Measurements from ENCODE around the gene CTNNBL1. TPM values are rescaled to one million over a fixed set of nuclear protein-coding genes. Genes with fewer than 3 reads are reported as not detected.
"Not testable (repeated sequence)": the region's sequence is repeated elsewhere in the genome, so short reads cannot be mapped to it uniquely, and the experiment has no call there.

CTNNBL1 gene, protein sequence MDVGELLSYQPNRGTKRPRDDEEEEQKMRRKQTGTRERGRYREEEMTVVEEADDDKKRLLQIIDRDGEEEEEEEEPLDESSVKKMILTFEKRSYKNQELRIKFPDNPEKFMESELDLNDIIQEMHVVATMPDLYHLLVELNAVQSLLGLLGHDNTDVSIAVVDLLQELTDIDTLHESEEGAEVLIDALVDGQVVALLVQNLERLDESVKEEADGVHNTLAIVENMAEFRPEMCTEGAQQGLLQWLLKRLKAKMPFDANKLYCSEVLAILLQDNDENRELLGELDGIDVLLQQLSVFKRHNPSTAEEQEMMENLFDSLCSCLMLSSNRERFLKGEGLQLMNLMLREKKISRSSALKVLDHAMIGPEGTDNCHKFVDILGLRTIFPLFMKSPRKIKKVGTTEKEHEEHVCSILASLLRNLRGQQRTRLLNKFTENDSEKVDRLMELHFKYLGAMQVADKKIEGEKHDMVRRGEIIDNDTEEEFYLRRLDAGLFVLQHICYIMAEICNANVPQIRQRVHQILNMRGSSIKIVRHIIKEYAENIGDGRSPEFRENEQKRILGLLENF
- total RNA-seq: 63.4 TPM
- long read RNA-seq, transcript CTNNBL1-201 (16 exons, 1,925 nt): major isoform, 79 of 98 reads
- long read RNA-seq, partial matches to known transcripts: 9 of 98 reads
- long read RNA-seq, other reads (novel, unspliced or antisense): 10 of 98 reads

DNA sequence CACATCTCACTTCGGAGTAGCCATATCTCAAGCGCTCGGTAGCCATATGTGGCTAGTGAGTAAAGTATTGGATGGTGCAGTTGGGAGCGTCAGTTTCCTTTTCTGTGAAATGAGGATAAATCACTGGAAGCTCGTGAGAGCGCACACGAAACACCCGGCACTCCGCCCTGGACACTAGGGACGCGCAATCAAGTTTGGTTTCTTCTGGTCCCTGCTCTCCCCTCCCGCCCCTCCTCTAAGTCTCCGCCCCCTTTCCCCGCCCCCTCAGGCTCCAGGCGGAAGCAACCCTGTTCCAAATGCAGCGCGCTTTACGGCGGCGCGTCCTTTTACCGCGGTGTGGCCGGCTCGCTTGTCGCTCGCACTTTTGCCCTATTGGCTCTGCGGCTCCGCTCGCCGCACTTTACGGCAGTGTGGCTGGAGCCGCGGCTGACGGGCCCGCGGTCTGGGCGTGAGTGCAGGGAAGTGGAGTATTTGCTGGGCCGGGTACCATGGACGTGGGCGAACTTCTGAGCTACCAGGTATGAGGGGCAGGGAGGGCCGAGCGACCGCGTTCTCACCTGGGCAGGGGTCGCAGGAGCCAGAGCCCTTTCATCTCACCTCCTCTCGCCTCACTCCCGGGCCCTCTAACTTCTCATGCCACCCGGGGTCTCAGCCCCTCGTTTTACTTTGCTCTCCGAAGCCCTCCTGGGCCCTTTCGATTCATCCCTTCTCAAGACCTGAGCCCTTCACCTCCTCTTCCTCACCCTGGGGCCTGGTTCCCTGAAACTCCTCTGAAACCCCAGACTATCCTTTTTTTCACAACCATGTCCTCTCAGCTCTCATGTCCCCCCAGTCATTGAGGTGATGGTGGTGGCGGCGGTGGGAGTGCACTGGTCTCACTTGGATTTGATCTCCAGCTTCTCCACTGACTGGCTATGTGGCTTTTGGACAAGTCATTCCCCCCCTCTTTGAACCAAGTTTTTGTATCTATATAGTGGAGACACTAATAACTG, at the start of gene CTNNBL1:
CTNNBL1 (plus strand) TSS at position 396 of the 992 bp plus-strand sequence; CDS start at position 489, 93 bp downstream.
- intact Hi-C loops (cut with micrococcal nuclease): no loop called here
- DNase-seq: peak; percentile 99
- ATAC-seq: peak; percentile 99

DNA sequence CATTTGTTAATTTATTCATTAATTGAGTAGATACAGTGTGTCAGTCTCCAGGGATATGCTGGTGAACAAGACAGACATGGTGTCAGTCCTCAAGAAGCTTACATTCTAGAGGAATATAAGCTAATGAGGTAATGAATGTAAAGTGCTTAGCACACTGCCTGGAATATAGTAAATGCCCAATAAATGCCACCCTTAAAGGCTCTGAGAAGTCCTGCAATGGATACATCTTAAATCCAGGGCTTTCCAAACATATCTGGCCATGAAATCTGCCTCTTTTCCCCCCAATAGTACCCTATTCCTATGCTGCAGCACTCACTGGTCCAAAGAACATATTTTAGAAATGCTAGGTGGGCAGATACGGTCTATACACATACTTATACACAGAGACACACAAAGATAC, 49.2 kb upstream of the CTNNBL1 start:
- ATAC-seq (no peak), DNase-seq (no peak)
- intact Hi-C loops (cut with micrococcal nuclease): no loop called here

DNA sequence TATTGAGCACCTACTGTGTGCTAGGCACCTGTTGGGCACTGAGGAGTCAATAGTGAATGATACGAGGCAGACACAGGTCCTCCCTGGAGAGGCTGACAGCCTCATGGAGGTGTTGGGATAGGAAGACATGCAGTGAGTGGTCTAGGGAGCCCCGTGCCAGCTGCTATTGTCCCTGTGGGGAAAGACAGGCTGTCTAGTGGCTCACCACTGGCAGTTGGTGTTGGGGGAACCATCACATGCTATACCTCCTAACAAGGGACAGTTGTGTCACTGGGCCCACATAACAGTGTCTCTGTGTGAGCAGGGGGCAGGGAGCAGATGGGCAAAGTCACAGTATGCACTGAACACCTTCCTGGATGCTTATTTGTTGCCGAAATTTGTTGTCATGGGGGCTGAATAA, 45.9 kb upstream of the CTNNBL1 start:
- no peak for ATAC-seq
- intact Hi-C loops (cut with micrococcal nuclease): no loop called here
- DNase-seq: no peak

DNA sequence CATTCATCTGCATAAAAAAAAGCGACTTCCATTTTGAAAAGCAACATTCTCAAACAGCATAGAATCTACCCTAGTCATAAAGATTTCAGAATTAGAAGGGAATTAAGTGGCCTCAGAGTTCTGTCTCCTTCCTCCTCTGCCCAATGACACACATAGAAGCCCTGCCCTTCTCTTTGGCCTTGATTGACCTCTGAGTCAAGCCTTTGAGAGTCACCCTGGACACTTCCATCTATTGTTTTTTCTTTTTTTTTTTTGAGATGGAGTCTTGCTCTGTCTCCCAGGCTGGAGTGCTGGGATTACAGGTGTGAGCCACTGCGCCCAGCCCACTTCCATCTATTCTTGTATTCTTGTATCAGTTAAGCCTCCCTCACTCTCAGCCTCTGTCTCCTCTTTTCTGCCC, 44.8 kb upstream of the CTNNBL1 start:
- DNase-seq (no peak), ATAC-seq (peak; percentile 63)
- intact Hi-C loops (cut with micrococcal nuclease): no loop called here

DNA sequence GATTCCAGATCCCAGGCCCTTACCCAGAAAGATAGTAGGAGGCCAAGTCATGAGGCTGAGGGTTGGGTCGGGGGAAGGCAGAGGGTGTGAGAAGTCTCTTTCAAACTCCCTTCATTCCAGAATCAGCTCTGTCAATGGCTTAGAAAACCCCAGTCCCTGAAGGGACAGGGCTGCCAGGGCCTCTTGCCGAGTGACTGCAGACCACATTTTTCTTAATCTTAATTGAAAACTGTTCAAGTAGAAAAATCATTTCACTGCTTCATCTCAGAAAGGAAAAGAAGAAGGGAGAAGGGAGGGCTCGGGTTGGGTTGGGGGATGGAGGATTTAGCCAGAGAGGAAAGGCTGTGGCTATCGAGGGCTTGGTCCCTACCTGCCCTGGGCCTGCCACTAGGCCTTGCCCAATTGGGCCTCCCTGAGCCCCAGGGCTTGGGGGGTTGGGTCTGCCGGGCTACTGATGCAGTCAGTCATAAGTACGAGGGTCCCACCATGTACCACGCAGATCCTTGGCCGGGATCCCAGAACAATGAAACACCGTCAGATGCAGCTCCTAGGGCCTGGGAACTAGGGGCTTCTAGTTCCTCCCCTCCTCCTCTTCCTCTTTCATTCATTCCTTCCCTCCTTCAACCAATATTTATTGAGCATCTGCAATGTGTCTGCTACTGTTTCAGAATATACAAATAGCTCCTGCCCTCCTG, 44.0 kb upstream of the CTNNBL1 start:
- ATAC-seq (no peak), DNase-seq (no peak)
- intact Hi-C loops (cut with micrococcal nuclease): no loop called here

DNA sequence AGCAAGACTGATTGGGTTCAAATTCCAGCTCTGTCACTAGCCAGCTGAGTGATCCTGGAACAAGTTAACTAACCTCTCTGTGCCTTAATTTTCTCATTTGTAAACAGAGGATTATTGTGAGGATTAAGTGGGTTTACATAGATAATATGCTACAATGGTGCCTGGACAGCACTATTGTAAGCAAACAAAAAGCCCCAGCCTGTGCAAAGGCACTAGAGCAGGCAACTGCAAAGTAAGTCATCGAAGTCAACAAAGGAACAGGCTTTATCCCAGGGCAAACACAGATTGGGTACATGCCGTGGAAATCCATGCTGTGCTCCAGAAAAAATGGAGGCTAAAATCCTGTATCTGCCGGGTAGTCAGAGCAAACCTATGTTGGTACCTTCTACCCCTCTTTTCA, 43.2 kb upstream of the CTNNBL1 start:
- no peak for DNase-seq
- intact Hi-C loops (cut with micrococcal nuclease): no loop called here
- ATAC-seq: no peak

DNA sequence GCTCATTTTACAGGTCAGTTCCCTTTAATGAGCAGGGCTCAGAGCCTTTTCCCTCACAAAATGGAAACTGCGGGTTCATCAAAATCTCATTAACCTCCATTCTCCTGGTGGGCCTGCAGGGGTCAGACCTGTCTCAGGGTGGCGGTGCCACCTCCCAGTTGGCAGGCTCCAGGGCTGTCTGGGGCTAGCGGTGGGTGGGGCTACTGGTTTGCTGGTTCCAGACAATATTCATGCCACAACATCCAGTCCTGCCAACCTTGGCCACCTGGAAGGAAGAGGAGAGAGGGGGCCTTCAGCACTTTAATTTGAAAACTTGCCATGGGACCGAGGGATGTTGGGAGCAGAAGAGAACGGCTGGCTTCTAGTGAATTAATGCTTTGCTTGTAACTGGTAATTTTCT, 41.9 kb upstream of the CTNNBL1 start:
- peak; percentile 91 for ATAC-seq
- intact Hi-C loops (cut with micrococcal nuclease): no loop called here
- peak; percentile 68 for DNase-seq

DNA sequence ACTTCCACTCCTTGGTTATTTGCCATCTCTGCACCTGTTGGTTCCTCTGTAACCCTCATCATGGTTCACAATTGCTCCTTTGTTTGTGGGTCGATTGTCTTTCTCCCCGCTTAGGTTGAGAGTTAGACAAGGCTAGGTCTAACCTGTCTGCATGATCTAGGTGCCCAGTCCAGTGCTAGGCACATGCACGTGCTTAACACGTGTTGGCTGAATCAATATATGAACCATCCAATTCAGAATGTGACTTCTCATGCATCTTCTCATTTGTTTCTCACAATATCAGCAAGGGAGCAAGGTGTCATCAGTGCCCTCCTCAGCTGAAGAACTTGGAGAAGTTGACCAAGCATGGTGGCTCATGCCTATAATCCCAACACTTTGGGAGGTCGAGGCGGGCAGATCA, 36.9 kb upstream of the CTNNBL1 start:
- intact Hi-C loops (cut with micrococcal nuclease): no loop called here

DNA sequence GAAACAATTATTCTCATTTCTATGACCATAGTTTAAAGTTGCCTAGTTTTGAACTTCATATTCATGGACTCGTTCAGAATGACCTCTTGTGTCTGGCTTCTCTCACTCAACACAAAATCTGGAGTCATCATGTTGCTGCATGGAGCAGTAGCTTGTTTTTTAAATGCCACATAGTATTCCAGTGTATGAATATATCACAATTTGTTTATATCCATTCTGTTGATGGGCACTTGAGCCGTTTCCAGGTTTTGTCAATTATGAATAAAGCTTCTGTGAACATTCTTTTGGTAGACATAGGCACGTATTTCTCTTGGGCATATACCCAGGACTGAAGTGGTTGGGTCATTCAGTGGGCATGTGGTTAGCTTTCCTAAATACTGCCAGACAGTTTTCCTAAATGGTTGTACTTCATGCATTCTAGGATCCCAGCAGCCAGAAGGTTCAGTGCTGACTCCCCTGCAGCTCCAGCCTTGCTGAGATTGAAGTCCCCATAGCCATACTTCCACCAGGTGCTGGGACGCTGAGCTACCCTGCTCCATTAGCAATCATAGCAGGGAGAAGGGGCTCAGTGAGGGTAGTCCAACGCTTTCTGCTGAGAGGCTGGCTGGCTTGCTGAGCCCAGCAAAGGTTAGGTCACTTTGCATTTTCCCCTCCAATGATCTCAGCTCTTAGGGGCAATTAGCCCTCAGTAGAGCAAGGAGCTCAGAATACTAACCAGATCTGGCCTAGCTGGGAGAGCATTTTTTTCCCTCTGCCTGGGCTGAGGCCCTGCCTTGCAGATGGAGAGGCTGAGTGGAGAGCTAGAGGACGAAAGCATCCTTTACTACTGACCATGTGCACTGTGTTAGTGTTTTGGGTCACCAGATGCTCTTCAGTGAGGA, 35.7 kb upstream of the CTNNBL1 start:
- intact Hi-C loops (cut with micrococcal nuclease): no loop called here
- ATAC-seq (peak; percentile 52), DNase-seq (no peak)

More for the DNA sequence above, 36.9 kb upstream of the CTNNBL1 start:
- ATAC-seq: no peak
- no peak for DNase-seq

DNA sequence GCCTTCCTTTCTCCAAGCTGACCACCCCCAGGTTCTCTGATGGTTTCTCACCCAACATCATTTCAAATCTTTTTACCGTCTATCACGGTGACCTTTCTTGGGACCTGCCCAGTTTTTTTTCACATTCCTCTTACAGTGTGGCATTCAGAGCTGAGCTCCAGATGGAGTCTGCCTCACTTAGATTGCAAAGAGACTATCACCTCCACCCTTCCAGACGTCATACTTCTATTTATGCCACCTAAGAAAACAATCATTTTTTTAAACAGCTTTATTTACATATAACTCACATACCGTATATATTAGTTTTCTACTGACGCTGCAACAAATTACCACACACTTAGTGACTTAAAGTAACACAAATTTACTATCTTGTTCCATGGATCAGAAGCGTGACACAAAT, 32.3 kb upstream of the CTNNBL1 start:
- ATAC-seq: no peak
- DNase-seq: no peak
- intact Hi-C loops (cut with micrococcal nuclease): no loop called here

DNA sequence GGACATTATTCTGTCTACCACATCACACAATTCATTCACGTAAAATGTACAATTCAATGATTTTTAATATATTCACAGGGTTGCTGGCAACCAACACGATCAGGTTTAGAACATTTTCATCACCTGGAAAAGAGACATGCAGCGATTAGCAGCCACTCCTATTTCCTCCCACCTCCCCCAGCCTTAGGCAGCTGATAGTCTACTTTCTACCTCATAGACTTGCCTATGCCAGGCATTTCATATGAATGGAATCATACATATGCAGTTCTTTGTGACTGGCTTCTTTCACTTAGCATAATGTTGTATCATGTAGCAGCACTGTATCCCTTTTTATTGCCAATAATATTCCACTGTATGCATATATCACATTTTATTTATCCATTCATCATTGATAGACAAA, 31.5 kb upstream of the CTNNBL1 start:
- no peak for ATAC-seq
- DNase-seq: no peak
- intact Hi-C loops (cut with micrococcal nuclease): no loop called here

DNA sequence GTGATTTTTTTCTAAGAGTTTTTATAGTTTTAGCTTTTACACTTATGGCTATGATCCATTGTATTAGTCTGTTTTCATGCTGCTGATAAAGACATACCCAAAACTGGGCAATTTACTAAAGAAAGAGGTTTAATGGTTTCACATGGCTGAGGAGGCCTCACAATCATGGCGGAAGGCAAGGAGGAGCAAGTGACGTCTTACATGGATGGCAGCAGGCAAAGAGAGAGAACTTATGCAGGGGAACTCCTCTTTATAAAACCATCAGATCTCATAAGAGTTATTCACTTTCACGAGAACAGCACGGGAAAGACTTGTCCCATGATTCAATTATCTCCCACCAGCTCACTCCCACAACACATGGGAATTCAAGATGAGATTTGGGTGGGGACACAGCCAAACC, 29.2 kb upstream of the CTNNBL1 start:
- ATAC-seq; intact Hi-C loops (cut with micrococcal nuclease); DNase-seq: not testable (repeated sequence)

DNA sequence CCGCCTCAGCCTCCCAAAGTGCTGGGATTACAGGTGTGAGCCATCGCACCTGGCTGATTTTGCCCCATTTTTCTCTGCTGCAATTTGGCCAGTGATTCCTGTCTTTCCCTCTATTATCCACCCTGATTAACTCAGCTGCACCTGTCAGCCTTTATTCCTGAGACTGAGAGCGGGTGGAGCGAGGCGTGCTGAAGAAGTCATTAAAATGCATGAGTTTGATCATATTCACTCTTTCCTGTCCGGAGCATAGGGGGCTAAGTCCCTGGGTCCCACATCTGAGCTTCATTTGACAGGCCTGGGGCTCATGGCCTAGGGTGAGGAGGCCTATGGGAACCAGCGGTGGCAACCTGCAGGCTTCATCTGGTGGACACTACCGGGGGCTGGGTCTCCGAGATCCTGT, 25.7 kb upstream of the CTNNBL1 start:
- ATAC-seq (no peak), DNase-seq (no peak)
- intact Hi-C loops (cut with micrococcal nuclease): no loop called here

DNA sequence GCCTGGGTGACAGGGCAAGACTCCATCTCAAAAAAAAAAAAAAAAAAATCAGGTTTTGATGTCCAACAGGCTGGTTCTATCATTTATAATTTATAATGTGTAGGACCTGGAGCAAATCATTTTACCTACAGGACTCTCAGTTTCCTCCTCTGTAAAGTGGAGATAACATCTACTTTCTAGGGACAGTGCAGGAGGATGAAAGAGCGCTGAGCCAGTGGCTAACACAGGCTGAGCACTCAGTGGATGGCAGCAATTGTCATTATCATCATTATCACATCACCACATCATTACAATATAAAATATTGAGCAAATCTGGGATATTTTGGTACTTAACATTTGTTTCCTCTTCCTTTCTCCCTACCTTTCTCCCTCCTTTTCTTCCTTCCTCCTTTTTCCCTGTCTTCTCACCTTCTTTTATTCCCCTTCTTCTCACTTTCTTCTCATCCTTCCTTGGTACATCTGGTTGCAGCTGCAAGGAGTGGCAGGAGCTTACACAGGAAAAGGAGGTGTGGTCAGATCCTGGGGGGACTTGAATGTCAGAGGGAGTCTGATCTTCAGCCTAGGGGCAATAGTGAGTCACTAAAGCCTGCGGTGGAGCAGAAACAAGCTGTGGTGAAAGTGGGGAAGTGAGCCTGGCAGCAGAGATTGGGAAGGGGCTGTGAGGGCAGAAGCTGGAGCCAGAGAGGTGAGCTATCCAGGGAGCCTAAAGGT, 24.6 kb upstream of the CTNNBL1 start:
- DNase-seq (no peak), ATAC-seq (no peak)
- intact Hi-C loops (cut with micrococcal nuclease): no loop called here

DNA sequence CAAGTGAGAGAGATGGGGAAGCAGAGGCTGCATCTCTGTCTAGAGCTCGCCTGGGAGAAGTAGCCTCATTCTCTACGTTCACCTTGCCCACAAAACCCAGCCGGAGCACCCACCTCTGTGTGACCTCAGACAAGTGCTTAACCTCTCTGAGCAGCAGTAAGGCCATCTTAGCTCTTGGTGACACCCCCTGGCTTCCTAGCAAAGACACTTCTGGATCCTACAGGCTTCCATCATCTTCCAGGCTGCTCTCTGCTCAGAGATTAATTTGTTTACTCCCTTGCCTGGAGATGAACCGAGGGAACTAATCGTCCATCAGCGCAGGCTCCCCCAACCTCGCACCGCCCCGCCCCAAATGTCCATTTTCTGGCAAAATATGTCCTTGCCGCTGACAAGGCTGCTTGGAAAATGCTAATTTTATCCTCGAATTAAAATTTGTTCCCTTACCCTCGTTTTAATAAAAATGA, 24.0 kb upstream of the CTNNBL1 start:
- DNase-seq (no peak), ATAC-seq (no peak)
- intact Hi-C loops (cut with micrococcal nuclease): no loop called here

DNA sequence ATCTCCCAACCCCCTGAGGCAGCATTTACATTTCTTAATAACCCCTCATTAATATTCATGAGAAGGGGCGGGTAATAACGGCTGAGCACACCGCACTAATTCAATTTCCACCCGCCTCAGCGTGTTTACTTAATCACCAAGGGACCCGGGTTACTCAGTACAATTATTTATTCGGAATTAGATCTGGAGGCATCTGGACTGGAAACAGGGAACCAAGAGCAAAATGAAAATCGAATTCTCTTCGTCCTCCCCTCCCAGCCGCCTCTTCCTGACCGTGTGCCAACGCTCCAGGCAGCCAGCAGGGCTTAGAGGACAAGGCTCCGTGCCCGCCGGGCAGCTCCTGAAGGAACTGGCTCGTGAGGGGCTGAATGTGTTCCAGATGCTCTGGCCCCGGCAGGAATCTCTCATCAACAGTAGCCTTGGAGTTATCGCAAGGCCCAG, 23.5 kb upstream of the CTNNBL1 start:
- DNase-seq (peak; percentile 41), ATAC-seq (peak; percentile 31)
- intact Hi-C loops (cut with micrococcal nuclease): no loop called here

DNA sequence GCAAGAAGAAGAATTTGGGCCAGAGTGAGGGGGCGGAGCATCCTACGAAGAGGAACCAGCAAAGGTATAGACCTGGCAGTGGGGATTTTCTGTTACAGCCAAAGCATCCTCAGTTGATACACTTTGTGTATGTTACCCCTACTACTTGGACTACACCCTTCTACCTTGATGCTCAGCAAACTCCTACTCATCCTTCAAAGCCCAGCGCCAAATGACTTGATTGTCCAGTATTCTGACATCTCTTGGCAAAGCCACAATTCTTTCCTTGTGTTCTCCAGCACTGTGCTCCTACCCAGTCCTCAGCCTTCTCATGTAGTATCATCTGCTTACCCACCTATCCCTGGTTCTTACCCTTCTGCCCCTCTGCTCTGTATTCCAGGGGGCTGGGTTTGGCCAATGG, 21.7 kb upstream of the CTNNBL1 start:
- DNase-seq (no peak), ATAC-seq (no peak)
- intact Hi-C loops (cut with micrococcal nuclease): no loop called here

Measured in left ventricle myocardium superior (tissue), 1 donor.